Measurements from ENCODE around the gene ZNF878.

- TF ChIP-seq CTCF (IDR thresholded peaks at IDR 0.05; ENCODE audit: insufficient read depth, low read length) (no peak), POLR2AphosphoS5 (IDR thresholded peaks at IDR 0.05; ENCODE audit: low read depth) (no peak)
Observed at GRCh38 chr19:12034620-12035019, 18.1 kb downstream of the ZNF878 start.

Measured in HL-60 (cell line).